HEK293 (cell line): ENCODE data around the gene ANK2.
"Not testable (repeated sequence)": the region's sequence is repeated elsewhere in the genome, so short reads cannot be mapped to it uniquely, and the experiment has no call there.

ENCODE experiments used
- CTCF ChIA-PET: fragments of 350-600 bp; formaldehyde crosslinking; extraction: SDS; loops from one replicate; lab custom pipeline; 2021; ENCODE audit warnings: antibody characterized with exemption; lab: Yijun Ruan, JAX
- POLR2A ChIA-PET: fragments of 300-600 bp; formaldehyde crosslinking; extraction: SDS; loops from one replicate; lab custom pipeline; 2020; ENCODE audit warnings: antibody characterized with exemption, inconsistent platforms; lab: Yijun Ruan, JAX
- H3K27ac ChIP-seq: fragments of 200-500 bp; sonication (Bioruptor generic); 2 replicates; pipeline ENCODE4 v1.5.1; 2014; ENCODE audit warnings: low read depth, low read length, control low read depth, inconsistent platforms; ENCODE audit errors: extremely low read depth
- H3K36me3 ChIP-seq, 2 experiments: fragments of 200-500 bp in 1 of 2; sonication (Bioruptor generic) in 1 of 2; 1 replicate in 1 of 2; 2 replicates in 1 of 2; pipeline ENCODE4 v1.5.1; 2014 to 2017; ENCODE audit warnings: inconsistent platforms in 2 of 2, low read length in 2 of 2; ENCODE audit not compliant: control insufficient read depth in 2 of 2, insufficient read depth in 1 of 2
- H3K4me1 ChIP-seq: fragments of 200-500 bp; sonication (Bioruptor generic); 2 replicates; pipeline ENCODE4 v1.5.1; 2014; ENCODE audit warnings: mild to moderate bottlenecking, low read length, inconsistent platforms; ENCODE audit not compliant: control insufficient read depth, insufficient read depth
- H3K4me3 ChIP-seq: 2 replicates; pipeline ENCODE4 v1.5.1; 2011; ENCODE audit warnings: low read depth, mild to moderate bottlenecking, control low read depth, low read length, moderate library complexity
- H3K9me3 ChIP-seq: fragments of 200-500 bp; sonication (Bioruptor generic); 2 replicates; pipeline ENCODE4 v1.5.1; 2014; ENCODE audit warnings: low read depth, low read length, inconsistent platforms; ENCODE audit not compliant: control insufficient read depth, insufficient read depth
- HIC1 ChIP-seq: fragments of 450-650 bp; formaldehyde crosslinking; IDR thresholded peaks from 2 replicates; pipeline ENCODE4 v1.5.1; 2016; ENCODE audit warnings: missing biosample characterization, missing genetic modification characterization
- KLF10 ChIP-seq: fragments of 450-650 bp; IDR thresholded peaks from 2 replicates; pipeline ENCODE4 v1.5.1; 2018; ENCODE audit warnings: missing biosample characterization, mild to moderate bottlenecking, missing genetic modification characterization
- PRDM10 ChIP-seq: fragments of 450-650 bp; formaldehyde crosslinking; IDR thresholded peaks from 2 replicates; pipeline ENCODE4 v1.5.1; 2016; ENCODE audit warnings: missing biosample characterization, missing genetic modification characterization
- SCRT1 ChIP-seq: fragments of 450-650 bp; formaldehyde crosslinking; IDR thresholded peaks from 2 replicates; pipeline ENCODE4 v1.5.1; 2016; ENCODE audit warnings: missing biosample characterization, missing genetic modification characterization, borderline replicate concordance
- SCRT2 ChIP-seq: fragments of 450-650 bp; formaldehyde crosslinking; IDR thresholded peaks from 2 replicates; pipeline ENCODE4 v1.5.1; 2016; ENCODE audit warnings: missing biosample characterization, missing genetic modification characterization
- ZBTB10 ChIP-seq: fragments of 450-650 bp; formaldehyde crosslinking; IDR thresholded peaks from 2 replicates; pipeline ENCODE4 v1.5.1; 2016; ENCODE audit warnings: missing biosample characterization, missing genetic modification characterization
- ZBTB21 ChIP-seq: fragments of 450-650 bp; formaldehyde crosslinking; IDR thresholded peaks from 2 replicates; pipeline ENCODE4 v1.5.1; 2017; ENCODE audit warnings: missing biosample characterization, missing genetic modification characterization
- ZNF146 ChIP-seq: fragments of 450-650 bp; formaldehyde crosslinking; IDR thresholded peaks from 2 replicates; pipeline ENCODE4 v1.5.1; 2016; ENCODE audit warnings: missing biosample characterization, missing genetic modification characterization
- ZNF24 ChIP-seq: fragments of 450-650 bp; formaldehyde crosslinking; IDR thresholded peaks from 2 replicates; pipeline ENCODE4 v1.5.1; 2016; ENCODE audit warnings: missing biosample characterization, missing genetic modification characterization
- ZNF248 ChIP-seq: fragments of 450-650 bp; formaldehyde crosslinking; IDR thresholded peaks from 2 replicates; pipeline ENCODE4 v1.5.1; 2017; ENCODE audit warnings: missing biosample characterization, missing genetic modification characterization
- ZNF366 ChIP-seq: fragments of 450-650 bp; formaldehyde crosslinking; conservative IDR thresholded peaks from 2 replicates; pipeline ENCODE4 v1.5.1; 2016; ENCODE audit warnings: missing biosample characterization, missing genetic modification characterization
- ZNF37A ChIP-seq: fragments of 450-650 bp; IDR thresholded peaks from 2 replicates; pipeline ENCODE4 v1.5.1; 2018; ENCODE audit warnings: missing biosample characterization, missing genetic modification characterization
- ZNF629 ChIP-seq: fragments of 450-650 bp; formaldehyde crosslinking; IDR thresholded peaks from 2 replicates; pipeline ENCODE4 v1.5.1; 2017; ENCODE audit warnings: missing biosample characterization, missing genetic modification characterization
- ZNF654 ChIP-seq: fragments of 450-650 bp; formaldehyde crosslinking; IDR thresholded peaks from 2 replicates; pipeline ENCODE4 v1.5.1; 2016; ENCODE audit warnings: low read depth, missing biosample characterization, missing genetic modification characterization
- ZNF707 ChIP-seq: fragments of 450-650 bp; formaldehyde crosslinking; IDR thresholded peaks from 2 replicates; pipeline ENCODE4 v1.5.1; 2016; ENCODE audit warnings: missing biosample characterization, missing genetic modification characterization
- ZNF747 ChIP-seq: fragments of 450-650 bp; formaldehyde crosslinking; IDR thresholded peaks from 2 replicates; pipeline ENCODE4 v1.5.1; 2016; ENCODE audit warnings: missing biosample characterization, missing genetic modification characterization
- ZNF843 ChIP-seq: fragments of 450-650 bp; formaldehyde crosslinking; IDR thresholded peaks from 2 replicates; pipeline ENCODE4 v1.5.1; 2016; ENCODE audit warnings: missing biosample characterization, missing genetic modification characterization
- ZSCAN16 ChIP-seq: fragments of 450-650 bp; formaldehyde crosslinking; IDR thresholded peaks from 2 replicates; pipeline ENCODE4 v1.5.1; 2016; ENCODE audit warnings: missing biosample characterization, missing genetic modification characterization
- TF ChIP-seq, protein P1 (sequence below): fragments of 450-650 bp; formaldehyde crosslinking; IDR thresholded peaks from 2 replicates; pipeline ENCODE4 v1.5.1; 2016; ENCODE audit warnings: missing biosample characterization, missing genetic modification characterization
- TF ChIP-seq, protein P2 (sequence below): fragments of 450-650 bp; formaldehyde crosslinking; IDR thresholded peaks from 2 replicates; pipeline ENCODE4 v1.5.1; 2016; ENCODE audit warnings: missing biosample characterization, missing genetic modification characterization

ANK2 gene

DNA sequence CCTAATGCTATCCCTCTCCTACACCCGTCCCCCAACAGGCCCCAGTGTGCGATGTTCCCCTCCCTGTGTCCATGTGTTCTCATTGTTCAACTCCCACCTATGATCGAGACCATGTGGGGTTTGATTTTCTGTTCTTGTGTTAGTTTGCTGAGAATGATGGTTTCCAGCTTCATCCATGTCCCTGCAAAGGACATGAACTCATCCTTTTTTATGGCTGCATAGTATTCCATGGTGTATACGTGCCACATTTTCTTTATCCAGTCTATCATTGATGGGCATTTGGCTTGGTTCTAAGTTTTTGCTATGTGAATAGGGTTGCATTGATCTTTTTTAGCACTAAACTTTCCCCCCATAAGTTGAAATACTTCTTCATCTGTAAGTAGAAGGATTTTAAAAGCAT is 195.3 kb downstream of the ANK2 start:
- H3K27ac ChIP-seq, H3K4me3 ChIP-seq, H3K36me3 ChIP-seq, H3K9me3 ChIP-seq, POLR2A ChIA-PET, H3K4me1 ChIP-seq: not testable (repeated sequence)
- peak; percentile 90 for TF ChIP-seq ZNF146 (tag by site-specific recombination)
- CTCF ChIA-PET, result interaction anchor here (0.7 kb wide), 1 partner anchor 34 kb away, joined by 3 read pairs; no protein-coding TSS in a partner anchor

GRCh38 chr4:113248320-113248719 is 198.9 kb downstream of the ANK2 start:
- Histone ChIP-seq H3K36me3 (no peaks in the 10 kb centered on the region), H3K9me3 (no peaks in the 10 kb centered on the region), H3K4me3 (no peak overlapping the region), H3K4me1 (no peaks in the 10 kb centered on the region), H3K27ac (no peak overlapping the region)
- TF ChIP-seq ZNF24 (tag by site-specific recombination), result no peak
- TF ChIP-seq PRDM10 (tag by site-specific recombination), result no peak
- 0 out of 2 replicates have a peak, but pooled peaks have one; percentile 16 for TF ChIP-seq ZNF654 (tag by site-specific recombination)
- no peak for TF ChIP-seq HIC1 (tag by site-specific recombination)
- ChIA-PET CTCF (interaction anchor here (0.9 to 1.6 kb wide), 3 partner anchors 131 to 143 kb away, joined by 4 read pairs; no protein-coding TSS in a partner anchor), POLR2A (no interaction called here)

GRCh38 chr4:113255628-113256027 is 206.2 kb downstream of the ANK2 start:
- Histone ChIP-seq H3K36me3 (peaks cover 0 to 10% of the 10 kb centered on the region in 2 experiments; a peak in 1 of 3 replicates), H3K9me3 (no peaks in the 10 kb centered on the region), H3K4me3 (no peak overlapping the region), H3K27ac (no peak overlapping the region), H3K4me1 (no peaks in the 10 kb centered on the region)
- TF ChIP-seq, protein P1, sequence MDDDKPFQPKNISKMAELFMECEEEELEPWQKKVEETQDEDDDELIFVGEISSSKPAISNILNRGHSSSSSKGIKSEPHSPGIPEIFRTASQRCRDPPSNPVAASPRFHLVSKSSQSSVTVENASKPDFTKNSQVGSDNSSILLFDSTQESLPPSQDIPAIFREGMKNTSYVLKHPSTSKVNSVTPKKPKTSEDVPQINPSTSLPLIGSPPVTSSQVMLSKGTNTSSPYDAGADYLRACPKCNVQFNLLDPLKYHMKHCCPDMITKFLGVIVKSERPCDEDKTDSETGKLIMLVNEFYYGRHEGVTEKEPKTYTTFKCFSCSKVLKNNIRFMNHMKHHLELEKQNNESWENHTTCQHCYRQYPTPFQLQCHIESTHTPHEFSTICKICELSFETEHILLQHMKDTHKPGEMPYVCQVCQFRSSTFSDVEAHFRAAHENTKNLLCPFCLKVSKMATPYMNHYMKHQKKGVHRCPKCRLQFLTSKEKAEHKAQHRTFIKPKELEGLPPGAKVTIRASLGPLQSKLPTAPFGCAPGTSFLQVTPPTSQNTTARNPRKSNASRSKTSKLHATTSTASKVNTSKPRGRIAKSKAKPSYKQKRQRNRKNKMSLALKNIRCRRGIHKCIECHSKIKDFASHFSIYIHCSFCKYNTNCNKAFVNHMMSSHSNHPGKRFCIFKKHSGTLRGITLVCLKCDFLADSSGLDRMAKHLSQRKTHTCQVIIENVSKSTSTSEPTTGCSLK, result no peak
- TF ChIP-seq ZBTB10, result no peak
- peak; percentile 89 for TF ChIP-seq SCRT2 (tag by site-specific recombination)
- TF ChIP-seq ZNF37A (tag by site-specific recombination), result no peak
- TF ChIP-seq ZNF366 (tag by site-specific recombination), result no peak
- no peak for TF ChIP-seq ZNF629 (tag by site-specific recombination)
- no peak for TF ChIP-seq ZSCAN16 (tag by site-specific recombination)
- no peak for TF ChIP-seq ZNF843 (tag by site-specific recombination)
- no peak for TF ChIP-seq ZNF747
- no peak for TF ChIP-seq ZBTB21 (tag by site-specific recombination)
- no peak for TF ChIP-seq ZNF707
- TF ChIP-seq, protein P2, sequence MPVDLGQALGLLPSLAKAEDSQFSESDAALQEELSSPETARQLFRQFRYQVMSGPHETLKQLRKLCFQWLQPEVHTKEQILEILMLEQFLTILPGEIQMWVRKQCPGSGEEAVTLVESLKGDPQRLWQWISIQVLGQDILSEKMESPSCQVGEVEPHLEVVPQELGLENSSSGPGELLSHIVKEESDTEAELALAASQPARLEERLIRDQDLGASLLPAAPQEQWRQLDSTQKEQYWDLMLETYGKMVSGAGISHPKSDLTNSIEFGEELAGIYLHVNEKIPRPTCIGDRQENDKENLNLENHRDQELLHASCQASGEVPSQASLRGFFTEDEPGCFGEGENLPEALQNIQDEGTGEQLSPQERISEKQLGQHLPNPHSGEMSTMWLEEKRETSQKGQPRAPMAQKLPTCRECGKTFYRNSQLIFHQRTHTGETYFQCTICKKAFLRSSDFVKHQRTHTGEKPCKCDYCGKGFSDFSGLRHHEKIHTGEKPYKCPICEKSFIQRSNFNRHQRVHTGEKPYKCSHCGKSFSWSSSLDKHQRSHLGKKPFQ (tag by site-specific recombination), result no peak
- TF ChIP-seq KLF10, result no peak
- no peak for TF ChIP-seq ZNF248 (tag by site-specific recombination)
- TF ChIP-seq SCRT1 (tag by site-specific recombination), result peak; percentile 67; the same call in 1 of the 2 replicates
- ChIA-PET CTCF (no interaction called here), POLR2A (no interaction called here)
